Caki2 (cell line): Measurements from ENCODE around the gene RARG. TPM values are rescaled to one million over a fixed set of nuclear protein-coding genes. Genes with fewer than 3 reads are reported as not detected.

Experiments used
- DNase-seq: peaks from one replicate; pipeline ENCODE4 v3.0.0-alpha.2; 2015; ENCODE audit warnings: low read depth
- in situ Hi-C: cut with HindIII; loops from 2 replicates; pipeline ENCODE4 v1.10.0; 2016; ENCODE audit warnings: low sequenced_read_pairs, low pct_unique_long_range_greater_than_20kb, mixed read lengths
- total RNA-seq: library from RNA; depleted of rRNA; stranded (reverse); fragments of >200 nt; shearing (Covaris generic); gene quantifications from 2 replicates; pipeline ENCODE4 v1.2.3, GENCODE V29; 2014; ENCODE audit warnings: low replicate concordance; rRNA removed

Gene RARG
- 25.2 and 28.6 TPM in 2 replicates for total RNA-seq

- peak; percentile 84 for DNase-seq
- in situ Hi-C loops, result no loop called here
Measured at GRCh38 chr12:53231921-53232645, at the start of gene RARG. Gene RARG, minus strand, starts transcription at chr12:53232209. Its CDS starts 4,664 bp downstream, at chr12:53227545.

DNA sequence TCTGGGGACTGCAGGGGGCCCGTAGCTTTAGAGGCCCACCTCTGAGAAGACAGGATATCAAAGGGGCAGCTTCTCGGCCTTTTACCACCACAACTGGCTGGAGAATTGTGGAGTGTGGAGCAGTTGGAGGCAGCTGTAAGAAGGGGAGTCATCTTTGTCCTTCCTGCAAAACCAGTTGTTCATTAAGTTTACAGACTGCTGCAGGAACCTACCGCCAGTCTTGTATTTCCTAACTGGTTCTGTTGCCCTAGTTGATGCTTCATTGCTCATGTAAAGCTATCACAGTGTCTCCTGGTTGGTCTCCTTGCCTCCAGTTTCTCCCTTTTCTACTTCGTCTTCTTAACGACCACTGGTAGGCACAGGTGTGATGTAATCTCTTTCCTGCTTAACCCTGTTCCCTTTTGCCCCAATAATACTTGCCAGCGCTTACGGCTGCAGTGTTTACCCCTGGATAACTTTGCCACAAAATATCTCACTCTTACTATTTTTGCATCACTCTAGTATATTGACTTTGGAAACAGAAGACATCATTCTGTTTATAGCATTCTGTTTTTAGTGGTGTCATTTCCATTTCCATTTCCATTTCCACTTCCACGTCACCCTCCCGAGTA is 48.0 kb upstream of the RARG start:
- in situ Hi-C loops, result no loop called here
- DNase-seq, result no peak

GRCh38 chr12:53279283-53279869 is 47.4 kb upstream of the RARG start:
- DNase-seq, result no peak
- in situ Hi-C loops, result no loop called here

- in situ Hi-C loops, result no loop called here
Measured at GRCh38 chr12:53277981-53278380, 46.0 kb upstream of the RARG start.

DNA sequence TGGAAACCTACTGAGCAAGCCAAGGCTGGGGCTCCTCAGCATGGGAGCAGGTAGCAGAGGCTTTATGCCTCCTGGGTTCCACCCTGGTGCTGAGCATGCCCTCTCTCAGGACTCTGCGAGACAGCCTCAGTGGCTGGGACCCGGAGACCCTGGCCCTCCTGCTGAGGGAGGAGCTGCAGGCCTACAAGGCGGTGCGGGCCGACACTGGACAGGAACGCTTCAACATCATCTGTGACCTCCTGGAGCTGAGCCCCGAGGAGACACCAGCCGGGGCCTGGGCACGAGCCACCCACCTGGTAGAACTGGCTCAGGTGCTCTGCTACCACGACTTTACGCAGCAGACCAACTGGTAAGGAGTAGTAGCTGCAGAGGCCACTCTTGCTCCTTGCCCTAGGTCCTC is 44.5 kb upstream of the RARG start:
- DNase-seq, result no peak
- in situ Hi-C loops, result no loop called here

More at GRCh38 chr12:53277981-53278380, 46.0 kb upstream of the RARG start:
- no peak for DNase-seq

GRCh38 chr12:53274445-53274844 is 42.4 kb upstream of the RARG start:
- in situ Hi-C loops, result no loop called here
- DNase-seq, result no peak

DNA sequence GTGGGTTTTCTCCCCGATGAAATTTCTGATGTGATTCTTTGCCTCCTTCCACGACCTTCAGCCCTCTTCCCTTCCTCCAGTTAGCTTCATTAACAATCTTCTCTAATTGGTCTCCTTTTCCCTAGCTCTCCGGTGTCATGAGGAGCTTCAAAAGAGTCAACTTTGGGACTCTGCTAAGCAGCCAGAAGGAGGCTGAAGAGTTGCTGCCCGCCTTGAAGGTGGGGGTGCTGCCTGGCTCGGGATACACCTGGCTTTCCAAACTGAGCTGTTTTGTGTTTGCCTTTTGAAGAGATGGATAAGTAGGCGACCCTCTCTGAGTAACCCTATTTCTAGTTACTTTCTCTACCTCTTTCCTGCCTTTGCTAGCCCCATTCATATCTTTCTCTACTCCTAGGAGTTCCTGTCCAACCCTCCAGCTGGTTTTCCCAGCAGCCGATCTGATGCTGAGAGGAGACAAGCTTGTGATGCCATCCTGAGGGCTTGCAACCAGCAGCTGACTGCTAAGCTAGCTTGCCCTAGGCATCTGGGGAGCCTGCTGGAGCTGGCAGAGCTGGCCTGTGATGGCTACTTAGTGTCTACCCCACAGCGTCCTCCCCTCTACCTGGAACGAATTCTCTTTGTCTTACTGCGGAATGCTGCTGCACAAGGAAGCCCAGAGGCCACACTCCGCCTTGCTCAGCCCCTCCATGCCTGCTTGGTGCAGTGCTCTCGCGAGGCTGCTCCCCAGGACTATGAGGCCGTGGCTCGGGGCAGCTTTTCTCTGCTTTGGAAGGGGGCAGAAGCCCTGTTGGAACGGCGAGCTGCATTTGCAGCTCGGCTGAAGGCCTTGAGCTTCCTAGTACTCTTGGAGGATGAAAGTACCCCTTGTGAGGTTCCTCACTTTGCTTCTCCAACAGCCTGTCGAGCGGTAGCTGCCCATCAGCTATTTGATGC is 36.9 kb upstream of the RARG start:
- in situ Hi-C loops, result no loop called here
- no peak for DNase-seq

GRCh38 chr12:53267999-53268629 is 36.1 kb upstream of the RARG start, which contains the start of gene ESPL1:
Gene ESPL1, plus strand, starts transcription at chr12:53268299. Its CDS starts 468 bp downstream, at chr12:53268767.
- in situ Hi-C loops, result no loop called here
- peak; percentile 83 for DNase-seq

- in situ Hi-C loops, result no loop called here
- DNase-seq, result no peak
Measured at GRCh38 chr12:53267306-53267998, 35.4 kb upstream of the RARG start.

GRCh38 chr12:53265783-53266182 is 33.8 kb upstream of the RARG start:
- in situ Hi-C loops, result no loop called here
- DNase-seq, result no peak

DNA sequence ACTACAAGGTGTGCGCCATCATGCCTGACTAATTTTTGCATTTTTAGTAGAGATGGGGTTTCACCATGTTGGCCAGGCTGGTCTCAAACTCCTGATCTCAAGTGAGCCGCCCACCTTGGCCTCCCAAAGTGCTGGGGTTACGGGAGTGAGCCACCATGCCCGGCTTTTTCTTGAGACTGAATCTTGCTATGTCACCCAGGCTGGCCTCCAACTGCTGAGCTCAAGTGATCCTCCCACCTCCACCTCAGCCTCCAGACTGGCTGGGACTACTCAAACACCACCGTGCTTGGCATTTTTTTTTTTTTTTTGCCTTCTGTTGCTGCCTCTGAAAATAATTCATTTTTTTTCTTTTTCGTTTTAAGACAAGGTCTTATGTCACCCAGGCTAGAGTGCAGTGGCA is 27.9 kb upstream of the RARG start:
- DNase-seq, result no peak
- in situ Hi-C loops, result no loop called here

GRCh38 chr12:53258541-53259539 is 26.8 kb upstream of the RARG start:
- no peak for DNase-seq
- in situ Hi-C loops, result no loop called here

GRCh38 chr12:53255996-53256395 is 24.0 kb upstream of the RARG start:
- in situ Hi-C loops, result no loop called here
- DNase-seq, result no peak

DNA sequence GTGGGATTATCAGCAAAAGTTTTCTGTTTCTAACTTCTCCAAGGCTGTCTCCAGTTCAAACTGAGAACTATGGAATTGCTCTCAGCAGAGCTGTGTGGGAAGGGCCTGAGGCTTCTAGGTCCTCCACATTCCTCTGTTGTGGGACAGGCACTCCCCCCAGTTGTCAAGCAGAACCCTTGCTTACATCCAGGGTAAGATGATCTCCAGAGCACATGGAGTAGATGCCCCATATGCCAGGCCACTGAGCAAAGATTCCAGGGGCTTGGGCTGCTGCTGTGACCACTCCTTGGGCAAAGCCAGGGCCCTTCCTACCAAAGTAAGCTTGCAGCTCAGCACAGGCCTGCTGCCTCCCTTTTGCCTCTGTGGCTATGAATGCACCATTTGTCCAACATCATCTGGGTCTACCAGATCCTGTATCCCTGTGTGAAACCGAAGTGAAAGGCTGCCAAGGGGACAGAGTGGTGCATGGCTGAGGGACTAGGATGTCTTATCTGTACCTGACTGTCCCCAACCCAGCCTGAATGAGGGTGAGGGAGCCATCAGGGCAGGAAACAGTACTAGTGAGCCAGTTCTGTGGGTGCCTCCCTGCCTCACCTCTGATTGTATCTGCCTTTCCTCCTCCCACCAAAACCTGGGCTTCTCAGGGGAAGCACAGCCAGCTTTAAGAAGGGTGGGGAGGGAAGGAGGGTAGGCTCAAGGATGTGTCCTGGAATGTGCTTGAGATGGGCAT is 23.0 kb upstream of the RARG start:
- DNase-seq, result no peak
- in situ Hi-C loops, result no loop called here

DNA sequence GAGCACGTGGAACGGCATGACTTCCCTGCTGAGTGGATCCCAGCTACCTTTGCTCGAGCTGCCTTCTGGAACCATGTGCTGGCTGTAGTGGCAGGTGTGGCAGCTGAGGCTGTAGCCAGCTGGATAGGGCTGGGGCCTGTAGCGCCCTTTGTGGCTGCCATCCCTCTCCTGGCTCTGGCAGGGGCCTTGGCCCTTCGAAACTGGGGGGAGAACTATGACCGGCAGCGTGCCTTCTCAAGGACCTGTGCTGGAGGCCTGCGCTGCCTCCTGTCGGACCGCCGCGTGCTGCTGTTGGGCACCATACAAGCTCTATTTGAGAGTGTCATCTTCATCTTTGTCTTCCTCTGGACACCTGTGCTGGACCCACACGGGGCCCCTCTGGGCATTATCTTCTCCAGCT is 21.3 kb upstream of the RARG start:
- in situ Hi-C loops, result no loop called here
- DNase-seq, result no peak
